HuH-7 (cell line): ENCODE data around the gene CRTAC1.
A peak's percentile ranks its signal among the peaks of the same experiment; 100 is the strongest.

ENCODE experiments used
- DNase-seq: peaks from one replicate; pipeline ENCODE4 v3.0.0; 2011; ENCODE audit warnings: low spot score

The CRTAC1 gene

DNA sequence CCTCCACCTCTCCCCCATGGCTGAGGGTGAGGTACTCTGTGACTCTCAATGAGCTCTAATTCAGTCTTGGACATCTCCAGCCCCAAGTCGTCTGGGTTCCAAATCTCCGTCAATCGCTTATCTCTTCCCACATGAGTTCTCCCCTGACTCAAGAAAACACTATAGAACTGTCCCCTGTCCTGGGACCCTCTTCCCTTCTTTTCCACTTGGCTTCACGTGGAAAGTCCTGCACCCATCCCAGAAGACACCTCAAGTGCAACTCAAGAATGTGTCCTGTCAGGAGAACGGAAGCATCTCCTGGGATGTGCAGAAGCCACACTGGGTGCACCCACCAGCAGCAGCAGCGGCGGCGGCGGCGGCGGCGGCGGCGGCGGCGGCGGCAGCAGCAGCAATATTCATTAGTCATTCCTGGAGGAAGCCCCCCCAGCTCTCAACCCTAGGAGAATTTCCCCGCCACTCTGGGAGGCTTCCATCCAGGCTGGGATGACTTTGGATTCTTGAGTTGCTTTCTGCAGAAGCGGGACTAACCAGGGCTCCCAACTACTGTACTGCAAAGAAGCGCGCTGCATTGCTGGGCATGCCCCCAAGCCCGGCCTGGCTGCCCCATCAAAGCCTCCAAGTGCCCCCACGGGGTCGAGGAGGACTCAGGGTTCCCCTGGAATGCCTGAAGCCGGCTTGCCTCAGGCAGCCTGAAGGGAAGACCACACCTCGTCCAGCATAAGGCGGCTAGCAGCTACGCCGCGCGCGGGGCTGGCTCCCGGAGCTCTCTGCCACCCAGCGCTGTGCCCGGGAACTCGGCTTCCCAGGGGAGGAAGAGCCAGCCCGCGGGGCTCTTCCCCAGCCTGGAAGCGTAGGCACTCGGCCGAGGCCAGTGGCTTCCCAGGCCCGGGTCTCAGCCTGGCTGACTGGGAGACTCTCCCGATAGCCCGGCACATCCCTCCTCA, 1.0 kb downstream of the CRTAC1 start:
- DNase-seq: no peak

DNA sequence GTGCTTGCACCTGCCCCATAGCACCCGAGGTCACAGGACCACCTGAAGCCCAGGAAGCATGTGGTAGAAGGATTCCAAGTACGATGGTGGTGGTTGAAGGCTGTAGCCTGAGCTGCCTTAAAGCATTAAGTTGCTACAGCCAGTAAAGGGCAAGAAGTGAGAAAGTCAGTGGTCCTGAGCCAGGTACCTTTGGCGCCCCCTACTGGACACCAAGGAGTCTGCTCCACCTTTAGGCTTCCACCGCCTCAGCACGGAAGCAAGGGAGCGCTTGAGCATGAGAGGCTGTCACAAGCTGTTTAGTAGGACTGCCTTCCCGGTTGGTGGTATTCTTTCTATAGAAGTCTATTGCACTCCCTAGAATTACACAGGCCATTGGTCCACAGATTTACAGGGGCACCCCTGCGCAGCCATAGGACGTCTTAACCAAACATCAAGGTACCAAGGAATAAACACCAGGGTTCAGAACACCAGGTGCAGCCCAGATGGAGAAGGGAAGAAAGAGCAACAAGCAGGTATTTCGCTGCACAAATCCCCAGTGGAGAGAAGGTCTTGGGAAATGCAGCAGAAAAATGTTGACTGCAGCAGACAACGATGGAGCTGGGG, 2.2 kb downstream of the CRTAC1 start:
- peak; percentile 82 for DNase-seq

DNA sequence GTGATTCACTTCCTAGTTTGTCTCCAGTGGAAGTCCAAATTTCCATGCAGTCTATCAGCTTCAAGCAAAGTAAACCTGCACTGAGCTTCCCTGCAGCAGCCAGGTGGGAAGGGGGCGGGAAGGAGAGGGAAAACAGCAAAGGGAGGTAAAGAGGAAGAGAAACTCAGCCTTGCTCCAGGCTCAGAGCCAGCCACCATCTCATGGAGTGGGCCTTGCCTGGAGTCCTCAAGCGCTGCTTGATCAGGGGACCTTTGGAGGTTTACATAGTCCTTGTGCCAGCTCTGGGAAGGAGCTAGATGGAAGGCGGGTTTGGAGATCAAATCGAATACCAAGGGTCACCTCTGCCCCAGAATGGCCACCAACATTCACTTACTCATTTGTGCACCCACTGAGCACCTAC, 7.4 kb downstream of the CRTAC1 start:
- DNase-seq: no peak

DNA sequence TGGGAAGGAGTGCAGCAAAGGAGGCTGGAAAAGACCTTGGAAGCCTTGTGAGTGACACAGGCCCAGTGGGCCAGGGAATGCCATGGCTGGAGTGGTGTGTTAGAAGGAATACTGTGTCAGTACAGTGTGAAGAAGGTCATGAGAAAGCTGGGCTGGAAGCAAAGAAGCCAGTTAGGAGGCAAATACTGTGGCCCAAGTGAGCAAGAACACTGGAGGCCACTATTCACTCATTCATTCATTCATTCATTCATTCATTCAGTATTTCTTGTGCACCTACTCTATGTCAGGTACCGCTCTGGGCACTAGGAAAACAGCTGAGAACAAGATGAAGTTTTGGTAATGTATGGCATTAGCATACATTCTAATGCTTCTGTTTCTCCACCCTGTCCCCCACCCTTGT, 9.6 kb downstream of the CRTAC1 start:
- no peak for DNase-seq

DNA sequence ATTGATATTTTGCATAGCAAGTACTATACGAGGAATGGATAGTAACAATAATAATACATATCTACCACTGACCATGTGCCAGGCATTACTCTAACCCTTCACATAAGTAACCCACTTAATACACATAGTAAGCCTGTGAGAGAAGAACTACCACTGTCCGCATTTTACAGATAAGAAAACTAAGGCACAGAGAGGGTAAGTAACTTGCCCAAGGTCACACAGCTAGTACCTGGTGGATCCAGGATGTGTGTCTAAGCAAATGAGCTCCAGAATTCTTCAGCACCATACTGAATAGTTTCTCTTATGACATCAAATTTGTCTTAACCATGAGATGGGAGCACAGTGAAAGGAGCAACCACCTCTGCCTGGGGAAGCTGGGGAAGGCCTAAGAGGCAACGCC, 10.2 kb downstream of the CRTAC1 start:
- DNase-seq: no peak

DNA sequence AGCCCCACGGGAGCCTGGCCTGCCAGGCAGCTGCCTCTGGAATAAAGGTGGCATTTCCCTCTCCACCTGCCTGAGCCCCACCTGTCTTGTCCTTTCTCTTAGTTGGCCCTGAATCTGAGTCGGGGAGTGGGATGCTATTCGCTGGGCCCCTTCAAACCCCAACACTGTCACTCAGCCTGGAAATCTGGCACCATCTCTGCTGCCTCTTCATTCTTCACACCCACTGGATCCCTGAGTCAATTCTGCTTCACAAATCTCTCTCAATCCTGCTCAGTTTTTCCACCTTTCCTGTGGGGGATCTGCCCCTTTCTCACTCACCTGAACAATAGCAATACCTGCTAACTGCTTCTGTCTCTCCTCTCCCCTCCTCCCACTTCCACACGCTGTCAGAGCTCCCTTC, 10.6 kb downstream of the CRTAC1 start:
- DNase-seq: no peak

DNA sequence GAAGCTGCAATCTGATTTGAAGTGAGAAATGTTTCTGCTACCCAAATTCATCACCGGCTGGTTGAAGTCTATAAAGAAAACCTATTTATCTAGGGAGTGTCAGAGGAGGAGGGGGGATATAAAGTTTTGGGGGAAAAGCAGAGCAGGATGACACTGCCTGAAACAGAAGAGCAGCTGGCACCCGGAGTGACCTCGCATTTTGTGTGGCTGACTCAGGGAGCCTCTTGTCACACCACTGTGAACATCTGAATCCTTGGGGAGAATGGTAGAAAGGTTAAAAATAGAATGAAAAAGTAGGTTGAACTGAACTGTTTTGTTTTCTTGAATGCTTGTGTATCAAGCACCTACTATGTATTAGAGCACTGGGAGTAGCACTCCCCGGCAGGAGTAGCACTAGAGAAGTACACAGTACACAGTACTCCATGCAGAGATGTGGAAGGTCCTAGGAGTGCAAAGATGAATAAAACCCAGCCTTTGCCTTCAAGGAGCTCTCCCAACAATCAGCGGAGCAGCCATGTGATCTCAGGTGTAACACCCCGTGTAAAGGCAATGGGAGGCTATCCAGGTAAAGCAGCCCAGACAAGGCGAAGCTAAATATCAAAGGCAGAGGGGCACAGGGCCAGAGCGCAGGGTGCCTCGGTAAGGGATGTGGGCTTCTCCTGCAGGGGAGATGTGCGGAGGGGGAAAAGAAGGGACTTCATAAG, 13.5 kb downstream of the CRTAC1 start:
- DNase-seq: no peak

DNA sequence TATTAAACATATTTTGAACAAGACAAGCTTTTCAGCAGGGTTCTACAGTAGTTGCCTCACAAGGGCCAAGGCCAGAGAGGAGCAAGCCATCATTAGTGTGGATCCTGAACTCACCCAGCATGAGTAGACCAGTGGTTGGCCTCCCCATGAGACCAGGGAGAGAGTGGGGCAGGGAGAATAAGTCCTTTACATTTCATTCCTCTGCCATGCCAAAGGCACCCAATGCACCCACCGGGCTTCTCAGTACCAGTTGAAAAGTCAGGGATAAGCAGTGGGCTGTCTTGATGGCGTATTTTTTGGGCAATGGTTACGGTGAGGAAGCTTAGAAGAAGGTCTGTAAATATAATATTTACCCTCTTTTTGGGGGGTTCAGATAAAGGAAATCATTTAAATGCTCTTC, 16.6 kb downstream of the CRTAC1 start:
- DNase-seq: no peak

DNA sequence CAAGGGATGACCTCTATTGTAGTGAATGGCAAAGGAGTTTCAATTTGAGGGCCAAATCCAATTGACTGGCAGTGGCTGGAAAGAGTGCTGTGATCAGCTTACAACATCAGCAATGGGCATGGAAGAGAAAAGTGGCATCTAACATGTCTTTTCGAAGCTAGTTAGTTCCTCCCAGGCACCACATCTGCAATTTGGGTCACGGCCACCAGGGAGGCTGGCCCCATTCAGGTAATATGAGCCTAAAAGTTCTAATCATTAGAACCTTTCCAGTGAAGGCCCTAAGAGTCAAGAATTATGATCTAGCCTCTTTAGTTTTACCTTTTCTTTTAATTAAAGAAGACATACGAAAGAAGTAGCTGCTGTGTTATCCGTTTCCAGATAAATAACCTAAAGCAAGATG, 17.3 kb downstream of the CRTAC1 start:
- no peak for DNase-seq

DNA sequence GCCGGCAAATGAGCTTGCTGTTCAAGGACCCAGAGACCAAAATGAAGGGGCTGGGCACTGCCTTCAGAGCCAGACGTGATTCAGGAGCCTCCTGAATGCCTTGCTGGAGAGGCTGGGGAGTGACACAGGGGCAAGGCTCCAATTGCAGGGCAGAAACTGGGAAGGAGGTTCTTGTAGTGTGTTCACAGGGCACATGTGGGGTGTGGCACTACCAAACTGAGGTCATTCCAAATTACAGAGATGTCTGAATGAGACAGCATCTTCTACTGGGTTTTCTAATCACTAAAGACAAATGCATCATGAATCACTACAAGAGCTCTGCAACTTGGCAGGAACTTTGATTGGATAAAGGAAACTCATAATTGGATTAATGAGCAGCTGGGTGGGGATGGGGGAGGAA, 17.8 kb downstream of the CRTAC1 start:
- DNase-seq: no peak

DNA sequence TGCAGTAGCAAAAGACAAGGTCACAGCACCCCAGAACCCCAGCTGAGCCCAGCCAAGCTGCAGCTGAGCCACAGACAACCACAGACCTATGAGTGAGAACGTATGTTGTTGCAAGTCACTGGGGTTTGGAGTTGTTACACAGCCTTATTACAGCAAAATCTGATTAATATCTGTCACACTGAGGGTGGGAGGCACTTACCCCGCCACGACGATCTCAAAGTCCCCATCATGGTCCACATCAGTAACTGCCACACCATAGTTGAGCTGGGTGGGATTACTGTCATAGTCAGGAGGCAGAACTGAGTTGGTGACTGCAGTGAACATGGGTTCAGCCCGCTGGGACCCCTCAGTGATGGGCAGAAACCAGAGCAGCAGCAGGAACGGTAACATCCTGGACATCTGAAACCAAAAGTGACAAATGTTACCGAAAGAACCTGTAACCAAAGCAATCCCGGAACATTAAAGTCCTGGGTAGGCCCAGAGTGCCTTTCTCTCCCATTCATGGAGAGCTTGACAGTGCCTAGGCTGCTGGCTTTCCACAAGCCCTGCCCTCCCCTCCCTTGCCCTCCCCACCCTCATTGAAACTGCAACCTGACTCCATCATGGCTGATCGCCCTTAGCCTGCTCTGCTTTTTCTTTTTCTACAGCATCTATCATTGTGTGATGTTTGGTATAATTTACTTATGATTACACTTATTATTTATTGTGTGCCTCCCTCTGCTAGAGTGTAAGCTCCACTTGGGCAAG, 19.3 kb downstream of the CRTAC1 start:
- no peak for DNase-seq

DNA sequence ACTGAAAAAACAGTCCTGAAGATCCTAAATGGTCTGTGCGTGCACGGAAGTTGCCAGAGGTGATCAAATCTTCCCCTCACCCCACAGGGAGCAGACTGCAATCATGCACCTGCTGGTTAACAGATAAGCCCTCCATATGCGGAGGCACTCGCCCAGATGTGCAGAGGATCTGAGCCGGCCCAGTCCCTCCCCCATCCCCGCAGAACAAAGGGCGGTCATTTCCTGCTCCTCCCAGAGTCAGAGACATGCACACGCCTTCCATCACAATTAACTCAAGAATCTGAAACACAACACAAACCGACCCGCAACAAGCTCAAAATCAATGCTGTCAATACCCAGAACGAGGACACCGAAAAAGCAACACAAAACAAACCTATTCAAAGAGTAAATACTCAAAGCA, 24.2 kb downstream of the CRTAC1 start:
- no peak for DNase-seq

DNA sequence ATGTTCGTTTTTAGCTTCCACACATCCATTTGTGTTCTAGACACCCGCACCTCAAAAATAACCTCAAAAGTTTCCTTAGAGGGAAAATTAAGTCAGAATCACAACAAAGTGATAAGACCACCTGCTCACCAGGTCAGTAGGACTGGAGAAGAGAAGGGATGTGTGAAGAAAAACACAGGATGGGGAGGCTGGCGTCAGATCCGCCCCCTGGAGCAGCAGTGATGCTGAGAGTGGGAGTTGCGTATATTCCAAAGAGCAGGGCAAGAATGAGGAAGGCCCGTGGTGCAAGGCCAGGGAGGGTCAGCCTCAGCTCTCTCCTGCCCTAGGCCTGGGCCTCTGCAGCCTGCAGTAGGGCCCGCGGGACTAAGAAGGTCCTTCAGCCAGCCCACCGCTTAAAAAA, 28.7 kb downstream of the CRTAC1 start:
- DNase-seq: no peak

DNA sequence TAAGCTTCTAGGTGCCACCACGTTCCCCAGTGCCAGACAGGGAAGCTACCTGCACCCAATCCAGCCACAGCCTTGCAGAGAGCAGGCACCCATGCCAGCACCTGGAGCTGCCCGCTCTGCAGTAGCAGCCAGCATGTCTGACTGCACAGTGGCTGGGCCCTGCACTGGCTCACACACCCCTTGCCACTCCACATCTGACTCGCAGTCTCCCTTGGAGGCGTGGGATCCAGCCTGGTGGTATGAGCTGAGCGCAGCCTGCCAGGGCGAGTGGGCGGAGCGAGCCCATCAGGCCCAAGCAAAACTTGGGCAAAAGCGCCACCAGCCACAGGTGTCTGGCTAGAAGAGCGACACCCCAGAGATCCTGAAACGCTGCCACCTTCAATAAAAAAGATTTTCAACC, 30.1 kb downstream of the CRTAC1 start:
- no peak for DNase-seq

DNA sequence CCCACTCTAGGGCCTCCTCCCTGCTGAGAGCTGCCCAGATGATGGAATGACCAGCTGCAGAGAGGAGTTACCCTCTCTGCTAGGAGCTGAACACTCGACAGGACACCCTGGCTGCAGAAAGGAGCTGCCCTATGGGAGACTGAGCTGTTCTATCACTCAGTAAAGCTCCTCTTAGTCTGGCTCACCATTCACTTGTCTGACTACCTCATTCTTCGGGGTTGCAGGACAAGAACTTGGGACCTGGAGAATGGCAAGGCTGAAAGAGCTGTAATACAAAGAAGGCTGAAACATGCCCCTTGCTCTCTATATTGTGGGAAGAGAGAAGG, 30.5 kb downstream of the CRTAC1 start:
- no peak for DNase-seq

DNA sequence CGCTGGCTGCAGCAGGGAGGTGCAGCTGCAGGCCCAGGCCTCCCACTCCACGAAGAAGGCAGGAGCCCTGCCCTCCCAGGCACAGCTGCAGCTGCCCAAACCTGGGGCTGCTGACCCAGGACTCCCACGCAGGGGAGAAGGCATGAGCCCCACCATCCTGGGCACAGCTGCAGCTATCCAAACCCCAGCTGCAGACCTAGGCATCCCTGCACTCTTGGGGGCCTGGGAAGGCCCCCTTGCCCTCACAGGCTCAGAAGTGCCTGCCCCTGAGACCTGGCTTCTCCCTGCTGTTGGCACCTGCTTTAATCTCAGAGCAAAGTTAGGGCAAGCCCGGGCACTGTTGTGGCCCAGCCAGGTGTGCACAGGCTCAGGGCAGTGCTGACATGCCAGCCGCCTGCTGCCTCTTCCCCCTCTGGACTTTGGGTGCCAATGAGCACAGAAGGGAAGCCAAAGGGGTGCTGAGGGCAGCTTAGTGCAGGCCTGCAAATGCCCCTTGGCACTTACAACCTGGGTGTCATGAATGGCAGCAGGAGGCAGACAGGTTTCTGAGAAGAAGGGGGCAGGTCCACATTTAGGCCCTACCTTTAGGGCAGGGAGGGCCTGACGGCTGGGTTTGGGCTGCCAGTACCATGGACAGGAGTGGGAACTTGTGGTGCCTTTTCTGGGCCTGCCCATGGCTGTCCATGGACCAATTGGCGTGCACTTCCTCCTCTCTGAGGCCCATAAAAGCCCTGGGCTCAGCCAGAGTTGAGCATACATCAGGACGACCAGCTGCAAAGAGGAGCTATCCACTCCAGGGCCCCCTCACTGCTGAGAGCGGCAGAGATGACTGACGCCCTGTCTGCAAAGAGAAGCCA, 31.1 kb downstream of the CRTAC1 start:
- DNase-seq: no peak

DNA sequence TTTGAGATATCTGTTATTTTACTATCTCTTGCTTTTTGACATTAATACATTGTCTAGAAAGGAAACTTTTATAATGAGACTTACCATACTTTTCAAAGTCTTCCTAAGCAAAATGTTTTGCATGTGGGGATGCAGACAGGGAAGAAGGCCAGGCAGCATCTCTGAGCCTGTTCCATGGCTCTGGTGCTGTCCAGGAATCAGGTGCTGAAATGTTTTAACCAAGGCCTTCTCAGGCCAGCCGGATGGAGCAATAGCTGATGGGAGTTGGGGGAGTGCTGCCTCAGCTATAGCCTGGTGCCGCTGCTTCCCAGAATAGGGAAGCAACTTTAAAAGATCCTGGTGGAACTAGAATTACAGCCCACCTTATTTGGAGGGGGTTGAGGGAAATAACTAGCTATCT, 38.5 kb downstream of the CRTAC1 start:
- peak; percentile 21 for DNase-seq

DNA sequence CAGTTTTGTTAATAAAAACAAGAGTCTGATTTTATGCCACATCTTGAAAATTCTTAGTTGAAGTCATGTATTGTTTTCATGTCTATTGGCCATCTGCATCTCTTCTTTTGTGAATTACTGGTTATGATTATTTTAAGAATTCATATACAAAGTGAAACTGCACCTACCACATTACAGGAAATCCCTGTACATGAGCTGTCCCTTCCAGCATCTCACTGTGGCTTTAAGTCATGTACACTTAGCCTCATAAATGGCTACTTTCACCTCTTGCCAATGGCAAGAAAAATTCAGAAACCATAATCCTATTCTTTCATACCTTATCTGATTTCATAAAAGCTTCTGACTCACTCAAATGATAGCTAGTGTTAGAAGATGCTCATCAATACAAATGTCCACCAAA, 48.6 kb downstream of the CRTAC1 start:
- no peak for DNase-seq

DNA sequence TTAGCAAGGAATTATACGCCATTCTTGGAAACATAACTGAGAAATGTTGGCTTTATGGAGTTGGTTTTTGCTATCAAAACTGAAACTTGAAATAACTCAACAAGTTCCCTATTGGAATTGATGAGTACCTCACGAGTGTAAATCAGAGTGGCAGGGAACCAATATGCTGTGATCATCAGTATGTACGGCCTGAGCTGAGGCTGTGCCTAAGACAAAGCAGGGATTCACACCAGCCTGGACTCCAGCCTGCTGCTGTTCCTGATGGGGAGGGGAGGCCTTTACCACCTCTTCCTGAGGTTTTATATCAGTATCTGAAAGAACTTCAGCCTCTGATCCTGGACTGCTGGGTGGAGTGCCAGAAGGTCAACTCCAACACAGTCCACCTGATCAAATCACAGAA, 52.7 kb downstream of the CRTAC1 start:
- DNase-seq: no peak

DNA sequence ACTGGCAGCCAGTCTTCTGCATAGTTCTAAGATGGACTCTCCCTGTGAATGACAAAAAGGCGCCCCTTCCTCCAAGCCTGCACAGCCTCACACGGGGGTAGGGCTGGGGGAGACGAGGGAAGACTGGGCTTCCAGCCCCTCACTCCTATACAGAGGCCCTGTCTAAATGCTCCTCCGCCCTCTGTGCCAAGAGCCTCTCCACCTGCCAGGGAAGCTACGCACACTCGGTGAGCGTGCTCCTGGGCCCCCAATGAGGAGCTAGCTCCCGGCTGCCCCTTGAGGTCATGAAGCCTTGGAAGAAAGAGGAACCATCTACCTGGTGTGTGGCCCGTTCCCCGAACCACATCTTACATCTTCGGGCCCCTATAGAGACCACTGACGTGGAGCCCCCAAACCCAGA, 54.8 kb downstream of the CRTAC1 start:
- no peak for DNase-seq
